ENCODE results near the gene MEG3.

The MEG3 gene

DNA sequence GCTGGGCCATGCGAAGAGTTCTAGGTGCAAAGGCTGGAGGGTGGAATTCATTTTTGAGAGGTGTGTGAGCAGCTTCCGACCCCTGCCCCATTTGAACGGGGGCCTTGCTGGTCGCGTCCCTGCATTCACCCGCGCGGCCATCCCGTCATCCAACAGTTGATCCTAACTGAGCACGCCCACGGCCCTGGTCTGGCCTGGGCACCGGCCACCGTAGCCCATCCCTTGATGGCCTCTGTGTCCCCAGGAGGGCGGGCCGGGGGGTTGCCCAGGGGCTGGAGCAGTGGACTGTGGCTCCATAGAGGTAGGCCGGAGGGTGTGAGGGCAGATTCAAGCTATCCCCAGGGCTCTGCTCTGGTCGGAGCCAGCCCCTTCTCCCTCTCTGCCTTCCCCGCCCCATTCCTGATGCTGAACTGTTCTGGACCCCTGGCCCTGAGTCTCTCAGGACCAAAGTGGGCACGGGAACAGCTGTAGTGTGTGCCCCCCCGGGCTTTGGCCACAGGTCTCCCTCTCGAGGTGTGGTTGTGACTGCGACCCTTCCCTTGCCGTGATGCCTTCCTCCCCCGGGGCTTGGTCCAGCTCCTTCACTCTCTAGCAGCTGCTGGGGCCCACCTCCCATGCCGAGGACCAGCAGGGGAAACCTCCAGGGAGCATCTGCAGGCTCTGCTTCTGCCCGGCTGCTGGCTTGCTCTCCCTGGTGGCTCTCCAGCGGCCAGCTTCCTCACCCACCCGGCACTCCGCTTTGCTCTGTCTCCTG lies 9.1 kb downstream of the MEG3 start:
- no peak for DNase-seq

DNA sequence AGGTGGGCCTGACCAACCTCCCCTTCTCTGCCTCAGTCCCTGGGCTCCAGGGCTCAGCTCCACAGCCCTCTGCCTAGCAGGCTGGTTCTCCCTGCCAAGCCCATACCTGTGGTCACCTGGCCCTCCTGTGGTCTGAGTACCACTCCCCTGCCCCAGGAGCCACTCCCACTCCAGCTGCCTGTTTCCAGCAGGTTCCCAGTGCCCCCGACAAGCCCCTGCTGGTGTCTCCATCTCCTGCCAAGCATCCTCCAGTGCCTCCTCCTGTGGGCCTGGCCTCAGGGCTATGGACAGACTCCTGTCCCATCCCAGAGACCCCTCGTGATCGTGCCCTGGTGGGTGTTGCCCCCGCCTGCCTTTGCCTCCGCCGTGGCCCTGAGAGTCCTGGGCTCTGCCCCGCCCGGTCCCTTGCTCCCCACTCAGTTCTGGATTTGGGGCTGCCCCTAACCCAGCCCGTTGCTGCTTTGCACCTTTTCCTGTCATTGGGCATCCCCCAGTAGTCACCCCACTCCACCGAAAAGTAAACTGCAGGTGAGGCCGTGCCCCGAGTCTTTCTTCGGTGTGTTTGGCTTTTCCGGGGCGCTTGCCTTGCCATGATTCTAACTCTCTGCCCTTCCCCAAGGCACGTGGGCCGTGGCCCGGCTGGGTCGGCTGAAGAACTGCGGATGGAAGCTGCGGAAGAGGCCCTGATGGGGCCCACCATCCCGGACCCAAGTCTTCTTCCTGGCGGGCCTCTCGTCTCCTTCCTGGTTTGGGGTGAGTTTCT lies 9.8 kb downstream of the MEG3 start:
- no peak for DNase-seq

DNA sequence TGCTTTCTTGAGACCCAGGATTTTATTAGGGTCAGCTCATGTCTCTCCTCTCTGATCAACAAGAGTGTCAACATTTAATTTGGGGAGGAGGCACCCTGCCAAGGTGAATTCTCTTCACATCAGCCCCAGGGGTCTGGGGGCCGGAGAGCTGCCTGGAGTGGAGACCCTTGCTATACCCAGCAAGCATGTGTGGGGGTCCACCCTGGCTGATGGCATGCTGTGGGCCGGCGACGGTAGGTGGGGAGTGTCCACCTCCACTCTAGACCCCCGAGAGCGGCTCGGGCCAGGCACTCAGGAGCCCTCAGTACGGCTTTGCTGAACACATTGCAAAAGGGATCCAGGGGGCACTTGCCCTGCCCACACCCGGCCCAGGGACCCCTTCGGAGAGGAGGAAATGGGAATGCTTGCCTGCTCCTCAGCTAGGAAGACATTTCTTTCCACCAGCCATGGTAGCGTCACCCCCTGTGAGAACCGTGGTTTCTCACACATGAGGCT lies 10.4 kb downstream of the MEG3 start:
- no peak for DNase-seq

DNA sequence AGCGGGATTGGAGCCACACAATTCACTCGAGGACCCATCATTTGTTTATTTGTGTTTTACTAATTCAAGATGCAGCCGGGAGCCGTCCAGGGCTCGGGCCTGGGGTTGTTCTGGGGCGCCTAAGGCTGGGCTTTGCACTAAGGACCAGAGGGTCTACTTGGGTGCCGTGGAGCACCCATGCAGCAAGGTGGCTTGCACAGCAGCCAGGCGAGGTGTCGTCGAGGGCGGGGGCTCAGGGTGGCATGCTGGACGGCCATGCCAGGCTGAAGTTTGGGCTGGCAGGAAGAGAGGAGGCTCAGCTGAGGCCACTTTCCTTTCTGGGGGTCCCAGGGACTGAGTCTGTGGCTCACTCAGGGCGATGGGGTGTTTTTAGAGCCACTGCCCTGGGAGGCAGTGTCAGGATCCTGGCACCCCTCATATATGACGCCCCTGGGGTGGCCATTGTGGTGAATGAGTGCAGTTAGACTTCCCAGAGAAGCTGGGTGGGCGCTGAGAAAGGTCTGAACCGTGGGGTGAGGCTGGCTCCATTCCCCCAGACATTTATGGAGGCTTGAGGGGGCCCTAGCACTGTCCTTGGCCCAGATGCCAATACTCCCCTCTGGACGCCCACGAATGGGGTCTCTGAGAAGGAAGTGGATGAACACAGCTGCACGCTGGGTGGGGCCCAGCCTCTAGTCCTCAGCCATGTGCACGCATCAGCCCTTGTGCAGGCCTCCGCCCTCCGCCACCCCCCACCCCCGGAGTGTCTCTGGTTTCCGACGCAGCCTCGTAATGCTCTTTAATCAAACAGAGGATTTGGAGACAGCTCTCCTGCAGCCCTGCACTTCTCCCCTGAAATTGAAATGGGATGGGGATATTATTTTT lies 11.3 kb downstream of the MEG3 start:
- no peak for DNase-seq

DNA sequence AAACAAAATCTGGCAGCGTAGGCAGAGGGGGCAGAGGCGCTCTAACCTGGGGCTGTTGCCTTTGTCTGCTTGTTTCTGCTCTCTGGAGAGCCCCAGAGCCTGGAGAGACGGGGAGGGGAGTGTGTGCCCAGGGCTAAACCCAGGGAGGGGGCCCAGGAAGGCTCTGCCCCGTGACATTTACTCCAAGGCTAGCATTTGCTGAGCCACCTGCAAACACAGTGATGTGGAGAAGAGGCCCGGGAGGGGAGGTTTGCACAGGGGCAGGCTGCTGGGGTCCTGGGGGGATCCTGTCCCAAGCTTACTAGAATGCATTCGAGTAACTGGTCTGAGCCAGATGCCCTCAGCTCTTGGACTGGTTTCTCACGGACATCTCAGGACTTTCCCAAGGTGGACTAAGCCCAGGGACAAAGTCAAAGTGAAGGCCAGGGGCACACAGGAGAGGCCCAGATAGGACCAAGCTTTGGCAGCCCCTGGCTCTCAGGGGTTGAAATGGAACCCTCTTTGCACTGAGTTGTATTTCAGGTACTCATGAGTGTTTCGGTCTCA lies 12.0 kb downstream of the MEG3 start:
- no peak for DNase-seq

DNA sequence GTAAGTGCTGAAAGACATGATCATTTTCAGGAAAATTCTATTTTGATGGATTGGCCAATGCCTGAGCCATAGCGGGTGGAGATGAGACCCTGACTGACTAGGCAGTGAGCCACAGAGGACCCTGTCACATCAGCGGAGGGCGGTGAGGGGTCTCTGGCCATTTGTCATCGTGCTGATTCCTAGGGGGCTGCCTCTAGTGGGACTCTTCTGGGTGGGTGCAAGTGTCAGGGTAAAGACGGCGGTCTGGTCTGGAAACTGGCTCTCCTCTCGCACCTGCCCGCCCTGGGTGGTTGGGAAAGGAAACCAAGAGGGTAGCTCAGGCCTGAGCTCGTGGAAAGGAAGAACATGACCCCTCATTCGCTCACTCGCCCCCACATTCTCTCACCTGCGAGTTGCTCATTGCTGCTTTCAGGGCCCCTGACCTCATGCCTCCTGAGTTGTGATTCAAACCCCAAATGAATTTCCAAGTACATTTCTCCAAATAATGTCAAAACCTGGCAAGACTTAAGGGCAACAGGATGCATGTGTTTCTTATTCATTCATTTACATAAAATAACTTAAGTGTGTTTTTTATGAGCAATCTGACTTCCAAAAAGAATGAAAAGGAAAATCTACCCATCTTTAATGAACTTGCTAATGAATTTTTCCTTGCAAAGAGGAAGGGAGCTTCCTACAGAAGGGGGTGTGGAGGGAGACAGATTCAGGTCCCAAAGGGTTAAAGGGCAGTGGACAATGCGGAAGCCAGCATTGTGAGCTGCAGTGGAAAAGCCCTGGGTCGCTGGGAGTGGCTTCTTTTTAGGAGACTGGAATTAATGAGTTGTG lies 12.8 kb downstream of the MEG3 start:
- DNase-seq, result no peak

DNA sequence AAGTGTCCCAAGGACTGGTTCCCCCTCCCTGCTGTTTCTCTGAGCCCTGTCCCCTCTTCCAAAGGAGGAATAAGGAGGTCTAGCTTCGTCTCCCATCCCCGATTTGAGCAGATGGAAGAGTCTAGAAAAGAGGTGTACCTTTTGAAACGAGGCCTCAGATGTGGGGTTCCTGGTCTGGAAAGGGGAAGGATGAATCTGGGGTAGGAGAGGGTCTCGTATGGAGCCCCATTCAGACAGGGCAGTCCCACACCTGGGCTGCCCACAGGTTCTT lies 13.3 kb downstream of the MEG3 start:
- no peak for DNase-seq

DNA sequence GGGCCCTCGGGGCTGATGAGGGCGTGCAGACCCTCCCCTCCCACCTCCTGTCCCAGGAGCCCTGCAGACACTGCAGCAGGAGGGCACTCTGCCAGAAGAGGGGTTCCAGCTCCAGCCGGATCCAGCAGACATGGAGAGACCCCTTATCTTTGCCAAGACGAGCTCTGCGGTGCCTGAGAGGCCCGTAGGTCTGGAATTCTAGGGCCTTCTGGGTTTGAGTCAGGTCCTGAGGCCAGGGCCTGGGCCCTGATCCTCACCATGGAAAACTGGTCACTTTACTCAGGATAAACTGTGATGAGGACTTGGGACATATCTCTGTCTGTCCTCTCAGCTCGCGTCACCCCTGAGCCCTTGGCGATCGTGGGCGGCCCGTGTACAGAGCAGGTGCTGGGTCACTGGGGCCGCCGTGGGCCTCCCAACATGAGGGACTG lies 13.8 kb downstream of the MEG3 start:
- no peak for DNase-seq

DNA sequence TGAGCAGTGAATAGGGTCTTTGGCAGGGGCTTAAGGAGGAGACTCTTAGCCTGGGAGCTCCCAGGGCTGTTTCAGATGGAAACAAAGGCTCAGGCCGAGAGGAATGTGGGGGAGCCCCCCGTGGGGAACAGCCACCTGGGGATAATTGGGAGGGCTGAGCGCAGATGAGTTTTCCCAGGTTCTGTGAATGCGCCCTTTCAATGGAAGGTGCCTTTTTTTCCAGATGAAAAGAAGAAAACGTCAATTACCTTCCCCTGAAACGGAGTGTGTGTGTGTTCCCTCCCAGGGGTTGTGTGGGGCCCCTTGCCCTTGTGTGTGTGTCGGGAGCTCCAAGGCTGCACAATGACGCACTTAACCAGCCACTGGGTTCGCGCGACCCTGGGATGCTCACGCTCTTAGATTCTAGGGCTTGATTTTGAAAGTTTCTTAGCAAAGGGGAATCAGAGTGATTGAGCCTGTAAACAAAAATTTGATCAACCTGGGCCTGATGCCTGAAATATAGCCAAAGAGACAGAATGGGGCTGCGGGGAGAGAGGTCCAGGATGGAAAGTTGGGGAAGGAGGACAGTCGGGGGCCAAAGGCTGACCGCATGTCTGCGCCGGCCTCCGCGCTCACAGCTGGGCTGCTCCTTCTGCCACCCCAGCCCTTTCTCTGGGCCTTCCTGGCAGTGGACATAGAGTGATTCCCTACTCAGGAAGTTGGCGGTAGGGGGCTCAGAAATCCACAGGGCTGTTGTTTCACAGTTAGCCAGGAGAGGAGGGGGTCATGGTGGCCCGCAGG lies 14.6 kb downstream of the MEG3 start:
- DNase-seq, result no peak

DNA sequence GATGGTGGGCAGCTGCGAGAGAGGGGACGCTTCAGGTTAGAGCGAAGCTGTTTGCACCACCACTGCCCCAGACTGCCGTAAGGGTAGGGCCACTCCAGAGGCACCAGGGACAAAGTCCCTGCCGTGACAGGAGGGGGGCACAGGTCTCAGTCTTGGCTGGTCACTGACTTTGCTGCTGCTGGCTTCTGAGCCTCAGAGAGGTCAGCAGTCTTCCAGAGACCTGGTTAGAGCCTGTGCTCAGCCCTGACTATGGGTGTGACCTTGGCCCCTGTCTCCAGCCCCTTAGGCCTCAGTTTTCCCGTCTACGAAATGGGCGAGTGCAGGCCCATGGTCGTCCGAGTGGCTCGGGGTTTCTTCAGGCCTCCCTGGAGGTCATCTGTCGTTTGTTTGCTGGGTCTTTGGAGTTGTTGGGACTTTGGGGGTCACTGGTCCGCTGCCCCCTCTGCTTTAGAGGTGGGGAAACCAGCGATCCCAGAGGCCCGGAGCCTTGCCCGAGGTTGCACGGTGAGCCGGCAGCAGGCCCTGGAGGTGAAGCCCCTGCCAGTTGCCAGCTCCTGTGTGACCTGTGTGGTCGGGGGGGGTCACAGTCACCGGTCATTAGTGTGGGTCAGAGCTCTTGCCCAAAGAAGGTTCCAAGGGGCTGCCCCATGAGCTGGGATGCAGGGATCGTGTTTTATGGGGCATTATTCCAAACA lies 15.3 kb downstream of the MEG3 start:
- DNase-seq, result no peak

DNA sequence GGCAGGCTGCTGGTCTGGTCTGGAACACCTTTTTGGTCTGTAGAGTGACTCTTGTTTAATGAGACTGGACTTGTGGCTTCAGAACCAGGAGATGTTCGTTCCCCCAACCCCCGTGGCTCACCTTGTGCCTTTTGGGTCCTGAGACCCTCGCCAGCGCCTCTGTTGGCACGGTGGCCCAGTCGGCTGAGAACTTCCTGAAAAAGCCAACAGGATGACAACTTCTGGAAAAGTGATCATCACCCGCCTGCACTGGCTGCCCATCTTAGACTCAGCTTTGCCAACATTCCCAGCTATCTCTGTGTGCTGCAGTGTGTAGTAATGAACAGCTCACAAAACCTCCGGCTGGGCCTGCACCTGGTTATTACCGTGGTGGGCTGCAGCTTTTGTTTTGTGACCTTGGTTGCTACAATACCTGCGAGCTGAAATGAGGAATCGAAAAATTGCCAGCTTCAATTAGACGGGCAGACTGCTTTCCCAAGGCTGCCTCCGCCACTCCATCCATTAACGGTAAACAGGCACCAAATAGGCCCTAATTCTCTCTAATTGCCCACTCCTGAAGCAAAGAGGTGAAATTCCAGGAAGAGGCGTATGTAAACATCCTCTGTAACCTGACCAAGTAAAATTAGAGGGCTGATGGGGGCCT lies 16.0 kb downstream of the MEG3 start:
- no peak for DNase-seq

DNA sequence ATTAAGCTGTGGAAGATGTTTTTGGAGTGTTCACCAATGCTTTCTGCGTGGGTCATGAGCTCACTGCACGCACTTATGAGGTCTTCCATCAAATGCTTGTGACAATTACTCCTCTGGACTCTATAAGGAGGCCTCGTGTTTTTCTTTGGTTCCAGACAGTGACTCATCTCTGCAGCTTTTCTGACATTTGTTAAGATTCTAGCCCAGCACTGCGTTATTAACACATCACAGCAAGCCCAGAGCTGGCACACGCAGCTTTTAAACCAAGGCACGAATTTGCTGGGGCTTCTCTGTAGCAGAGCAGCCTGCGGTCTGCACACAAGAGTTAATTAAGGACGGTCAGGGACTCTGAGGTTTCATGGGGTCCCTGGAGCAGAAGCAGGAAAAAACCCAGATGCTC lies 16.9 kb downstream of the MEG3 start:
- DNase-seq, result no peak

DNA sequence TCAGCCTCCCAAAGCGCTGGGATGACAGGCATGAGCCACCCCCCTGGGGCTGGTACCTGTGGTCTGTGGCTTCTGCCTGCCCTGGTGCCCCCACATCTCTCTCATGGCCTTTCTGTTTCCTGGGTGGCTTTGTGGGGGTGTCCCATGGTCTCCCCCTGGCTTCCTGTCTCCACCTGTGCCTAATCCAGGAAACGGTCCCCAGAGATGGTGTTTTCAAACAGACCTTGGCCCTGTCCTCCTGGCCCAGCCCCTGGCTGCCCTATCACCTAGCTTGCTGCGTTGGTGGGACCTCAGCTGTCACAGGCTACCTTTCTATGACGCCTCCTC lies 18.1 kb downstream of the MEG3 start:
- DNase-seq, result no peak

DNA sequence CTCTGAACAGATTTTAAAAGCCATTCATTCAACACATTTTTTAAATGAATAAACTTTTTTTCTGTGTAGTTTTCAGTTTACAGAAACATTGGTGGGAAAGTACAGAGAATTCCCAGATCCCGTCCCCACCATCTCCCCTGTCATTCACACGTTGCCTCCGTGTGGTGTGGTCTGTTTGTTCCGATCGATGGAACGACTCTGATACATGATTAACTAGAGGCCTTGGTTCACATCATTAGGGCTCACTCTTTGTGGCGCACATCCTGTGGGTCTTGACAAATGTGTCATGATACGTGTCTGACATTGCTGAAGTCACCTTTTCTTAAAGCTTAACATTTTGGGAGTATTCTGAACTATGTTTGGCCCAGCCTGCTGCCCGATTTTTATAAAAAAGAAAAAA lies 18.5 kb downstream of the MEG3 start:
- DNase-seq, result no peak

DNA sequence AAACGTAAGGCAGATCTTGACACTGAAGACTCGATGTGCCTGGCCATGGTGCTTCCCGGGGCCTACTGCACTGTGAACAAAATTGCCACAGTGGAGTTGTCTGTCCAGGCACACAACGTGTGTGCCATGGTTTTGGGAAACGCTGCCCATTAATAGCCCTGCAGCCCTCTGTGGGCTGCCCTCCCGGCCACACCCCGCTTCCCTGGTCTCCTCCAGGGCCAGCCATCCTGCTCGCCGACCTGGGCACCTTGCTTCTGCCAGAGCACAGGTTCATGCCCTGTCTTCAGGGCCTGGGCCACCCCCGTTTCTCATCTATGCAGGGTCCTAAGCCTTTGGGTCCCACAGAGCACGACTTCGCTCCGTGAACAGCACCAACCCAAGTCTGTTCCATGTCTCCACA lies 18.9 kb downstream of the MEG3 start:
- DNase-seq, result no peak

DNA sequence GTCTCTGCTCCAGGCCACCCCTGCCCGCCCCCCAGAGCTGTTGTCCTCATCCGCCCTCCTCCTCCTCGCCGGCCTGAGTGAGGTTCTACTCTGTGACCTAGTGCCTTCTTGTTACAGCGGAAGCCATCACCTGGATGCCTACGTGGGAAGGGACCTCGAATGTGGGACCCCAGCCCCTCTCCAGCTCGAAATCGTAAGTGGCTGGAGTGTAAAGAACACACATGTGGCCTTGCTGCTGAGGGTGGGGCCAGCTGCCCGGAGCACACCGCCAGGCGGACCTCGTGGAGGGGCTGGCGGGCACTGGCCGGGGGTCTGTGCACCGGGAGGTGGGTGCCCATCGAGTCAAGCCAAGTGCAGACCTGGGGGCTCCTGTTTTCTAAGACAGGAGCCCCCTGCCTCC lies 19.4 kb downstream of the MEG3 start:
- no peak for DNase-seq

DNA sequence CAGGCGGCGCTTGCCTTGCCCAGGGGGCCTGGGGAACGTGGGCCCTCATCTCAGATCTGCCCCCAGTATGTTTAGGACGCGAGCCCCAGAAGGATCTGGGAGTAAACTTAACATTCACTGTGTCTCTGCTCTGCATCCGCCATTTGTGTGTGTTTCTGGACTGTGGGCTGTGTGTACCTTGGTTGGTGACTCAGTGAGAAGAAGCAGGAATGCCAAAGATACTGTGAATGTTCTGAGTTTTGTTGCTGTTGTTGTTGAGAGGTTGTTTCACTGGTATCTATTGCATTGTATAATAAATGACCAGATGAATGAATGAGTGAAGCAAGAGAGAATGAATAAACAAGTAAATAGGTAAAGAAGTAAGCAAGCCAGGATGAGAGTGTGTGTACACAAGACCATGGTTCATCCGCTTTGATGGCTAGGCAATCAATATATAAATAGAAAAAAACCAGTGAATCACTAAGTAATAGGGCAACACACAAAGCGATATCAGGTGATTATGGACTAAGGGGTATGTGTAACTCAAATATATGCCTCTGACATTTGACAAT lies 20.5 kb downstream of the MEG3 start:
- no peak for DNase-seq

DNA sequence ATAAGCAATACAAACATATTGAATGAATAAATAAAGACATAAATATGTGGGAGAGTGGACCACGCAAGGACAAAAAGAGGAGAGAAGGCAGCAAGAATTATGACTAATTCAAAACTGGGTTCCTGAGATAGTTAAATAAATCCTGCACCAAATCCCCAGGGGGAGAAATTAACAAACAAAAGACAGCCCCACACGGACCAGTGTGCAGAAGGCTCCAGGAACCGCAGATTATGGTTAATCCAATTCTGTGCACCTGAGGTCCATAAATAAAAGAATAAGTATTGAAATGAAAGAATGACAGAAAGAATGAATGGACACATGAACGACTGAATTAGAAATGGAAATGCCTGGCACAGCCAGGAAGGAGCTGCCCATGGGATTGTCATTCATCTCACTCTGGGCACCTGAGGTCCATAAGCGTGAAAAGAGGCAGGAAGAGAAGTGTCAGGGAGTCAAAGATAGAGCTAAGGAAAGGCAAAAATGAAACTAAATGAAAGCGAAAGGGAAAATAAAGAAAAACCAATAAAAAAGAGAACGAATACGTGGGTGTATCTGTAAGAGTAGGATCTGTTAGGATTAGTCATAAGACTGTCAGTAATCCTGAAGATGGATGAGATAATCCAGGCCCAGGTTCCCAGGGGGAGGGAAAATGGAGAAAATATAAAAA lies 23.3 kb downstream of the MEG3 start:
- DNase-seq, result no peak

DNA sequence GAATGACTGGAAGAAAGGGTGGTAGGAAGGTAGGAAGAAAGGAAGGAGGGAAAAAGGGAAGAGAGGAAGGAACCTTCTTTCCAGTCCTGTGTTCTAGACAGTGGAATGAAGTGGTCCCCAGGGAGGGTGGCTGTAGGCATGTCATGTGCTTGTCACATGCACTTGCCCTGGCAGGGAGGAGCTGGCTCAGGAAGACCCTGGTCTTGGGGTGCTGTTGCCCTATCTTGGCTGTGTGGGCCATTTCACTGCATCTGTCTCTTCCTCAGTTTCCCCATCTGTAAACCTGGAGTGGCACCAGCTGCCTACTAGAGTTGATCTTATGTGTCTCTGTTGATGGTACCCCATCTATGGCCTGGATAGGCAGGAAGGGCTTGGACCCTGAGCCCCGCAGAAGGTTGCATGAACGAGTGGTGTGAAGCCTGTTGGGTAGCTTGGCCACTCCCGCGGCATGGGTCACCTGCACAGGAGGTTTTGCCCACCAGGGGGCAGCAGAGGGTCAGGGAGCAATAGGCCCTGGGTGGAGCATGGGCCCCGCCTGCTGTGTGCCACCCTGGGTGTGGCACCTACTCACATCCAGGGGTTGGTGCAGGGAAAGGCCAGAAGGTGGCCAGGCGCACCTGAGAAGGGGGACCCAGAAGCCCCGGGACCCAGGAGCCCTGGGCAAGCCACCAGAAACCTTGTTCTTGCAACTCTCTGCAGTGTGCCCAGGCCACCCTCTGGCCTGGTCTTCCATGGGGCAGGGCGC lies 25.1 kb downstream of the MEG3 start:
- no peak for DNase-seq
